ENCODE data around the gene TMEM240. TPM values are rescaled to one million over a fixed set of nuclear protein-coding genes. Genes with fewer than 3 reads are reported as not detected.

TMEM240 gene
- total and polyA plus RNA-seq, 2 of the 8 experiments (the other 6 are each of a cell fraction or from before 2014, with no cell fraction given): 3.6 to 5.7 TPM

GRCh38 chr1:1531947-1532346 is 8.5 kb downstream of the TMEM240 start:
- ChIA-PET POLR2A (ENCODE audit: partially characterized antibody) (interaction anchor here (0.6 kb wide), 1 partner anchor 358 kb away, joined by 3 read pairs; no protein-coding TSS in a partner anchor), CTCF (ENCODE audit: partially characterized antibody) (no interaction called here)
- no peak overlapping the region for H2BK20ac ChIP-seq (ENCODE audit: low read length)
- no peak for DNase-seq (ENCODE audit: low read depth in 1 of 2, low spot score in 2 of 2)
- H3K27ac ChIP-seq (ENCODE audit: low read depth, low read length): no peak overlapping the region
- peaks cover 0 to 4% (median 0%) of the 10 kb centered on the region in 4 experiments; a peak in 1 of 7 replicates for H3K4me1 ChIP-seq (replicated peaks in 1 of 4; ENCODE audit: control insufficient read depth in 3 of 4, insufficient read depth in 4 of 4, low read length in 3 of 4)
- no peak overlapping the region for H2BK12ac ChIP-seq (ENCODE audit: low read depth, low read length)
- no peaks in the 10 kb centered on the region for H3K23me2 ChIP-seq (ENCODE audit: low read depth, low read length)
- H3K18ac ChIP-seq (ENCODE audit: extremely low read depth, low read length): no peak overlapping the region
- 93% methylated on average over 4 of the region's 4 CpGs; no CpG with 5 or more reads in 1 of the 2 experiments for WGBS, 2 experiments (ENCODE audit: extremely low coverage in 1 of 2, insufficient coverage in 1 of 2, insufficient read length in 1 of 2, insufficient replicate concordance in 2 of 2, low coverage in 1 of 2, low lambda C conversion rate in 2 of 2, missing lambda C conversion rate in 1 of 2)
- H3K9me3 ChIP-seq (ENCODE audit: insufficient read depth in 2 of 2, low read depth in 1 of 2, low read length in 1 of 2): peaks cover 3 to 5% of the 10 kb centered on the region in 2 experiments; a peak in 1 of 4 replicates
- H3K79me1 ChIP-seq (ENCODE audit: low read depth, low read length): no peaks in the 10 kb centered on the region
- H2AFZ ChIP-seq (ENCODE audit: low read length): no peak overlapping the region
- H3K9ac ChIP-seq (replicated peaks in 1 of 4; ENCODE audit: extremely low read depth in 1 of 4, low read depth in 3 of 4, low read length in 3 of 4): no peak overlapping the region
- FAIRE-seq: no peak
- no peaks in the 10 kb centered on the region for H3K27me3 ChIP-seq (replicated peaks in 1 of 4; ENCODE audit: control insufficient read depth in 3 of 4, extremely low read depth in 1 of 4, insufficient read depth in 3 of 4, low read length in 3 of 4)
- H2BK120ac ChIP-seq (replicated peaks; ENCODE audit: low read depth, low read length): no peak overlapping the region
- TF ChIP-seq GABPA (IDR thresholded peaks at IDR 0.05; ENCODE audit: borderline replicate concordance, insufficient read depth, low read length): no peak
- TF ChIP-seq TEAD4 (IDR thresholded peaks at IDR 0.05; ENCODE audit: low read depth, low read length): no peak
- TF ChIP-seq PHF8 (conservative IDR thresholded peaks at IDR 0.05; ENCODE audit: low read depth, low read length): no peak
- no peak for TF ChIP-seq SAP30 (IDR thresholded peaks at IDR 0.05; ENCODE audit: insufficient read depth, insufficient replicate concordance, low read length)
- TF ChIP-seq GTF2F1 (IDR thresholded peaks at IDR 0.05; ENCODE audit: borderline replicate concordance, low read depth, low read length): no peak
- TF ChIP-seq HDAC6 (IDR thresholded peaks at IDR 0.05; ENCODE audit: low read depth, low read length): no peak
- TF ChIP-seq EZH2 (IDR thresholded peaks at IDR 0.05; ENCODE audit: low read depth, low read length, severe bottlenecking): no peak
- no peak overlapping the region for H3K14ac ChIP-seq (ENCODE audit: insufficient read length)
- no peak overlapping the region for H4K5ac ChIP-seq (ENCODE audit: insufficient read length, low read depth, low read length)
- H3K4me2 ChIP-seq (ENCODE audit: insufficient read depth in 1 of 2, low read depth in 2 of 2, low read length in 2 of 2): no peak overlapping the region
- no peak overlapping the region for H4K8ac ChIP-seq (ENCODE audit: extremely low read depth, insufficient read depth, low read length)
- no peak overlapping the region for H3K56ac ChIP-seq (replicated peaks; ENCODE audit: insufficient read length, low read depth, low read length)
- no peaks in the 10 kb centered on the region for H3K79me2 ChIP-seq (ENCODE audit: control insufficient read depth in 1 of 2, insufficient read depth in 2 of 2, low read length in 2 of 2)
- no peak overlapping the region for H3K4me3 ChIP-seq (ENCODE audit: extremely low read depth in 1 of 4, insufficient read depth in 2 of 4, low read depth in 3 of 4, low read length in 4 of 4)
- no peak overlapping the region for H2AK5ac ChIP-seq (ENCODE audit: low read depth, low read length)
- peaks cover 0 to 3% of the 10 kb centered on the region in 2 experiments for H4K20me1 ChIP-seq (replicated peaks in 1 of 2; ENCODE audit: control insufficient read depth in 1 of 2, insufficient read depth in 2 of 2, low read length in 2 of 2)
- no peak overlapping the region for H3K4ac ChIP-seq (replicated peaks; ENCODE audit: insufficient read length, low read depth, low read length)
- H3K23ac ChIP-seq (ENCODE audit: insufficient read length): no peak overlapping the region
- H2BK5ac ChIP-seq (ENCODE audit: low read depth, low read length): no peak overlapping the region
- no peak overlapping the region for H4K91ac ChIP-seq (replicated peaks; ENCODE audit: insufficient read length, low read length)
- H3K36me3 ChIP-seq (ENCODE audit: control insufficient read depth in 2 of 4, insufficient read depth in 4 of 4, low read length in 3 of 4): peaks cover 4 to 32% (median 7%) of the 10 kb centered on the region in 4 experiments; a peak in 4 of 8 replicates
- no peak overlapping the region for H2BK15ac ChIP-seq (ENCODE audit: low read length)
